PC-3 (cell line): Measurements from ENCODE around the gene CDH9. TPM values are rescaled to one million over a fixed set of nuclear protein-coding genes. Genes with fewer than 3 reads are reported as not detected.

Experiments
- ATAC-seq: fragments of 200-7000 bp; cut with Tn5 transposase; 2 replicates; pipeline ENCODE4 v1.9.1; 2020; ENCODE audit warnings: mild to moderate bottlenecking, moderate library complexity
- BruUV-seq: library from RNA; stranded (reverse); fragments of 400-500 nt; replicated peaks from 2 replicates; lab custom pipeline; 2021; lab: Mats Ljungman, UMichigan
- CTCF ChIA-PET: fragments of 300-600 bp; sonication (Branson Sonifier 250); formaldehyde crosslinking; loops from one replicate; lab custom pipeline; 2022; ENCODE audit warnings: antibody characterized with exemption; lab: Charles Lee
- POLR2A ChIA-PET: fragments of 300-600 bp; sonication (Branson Sonifier 250); formaldehyde crosslinking; loops from one replicate; lab custom pipeline; 2022; ENCODE audit warnings: antibody characterized with exemption; ENCODE audit not compliant: unreplicated experiment; lab: Charles Lee
- DNase-seq: peaks from one replicate; pipeline ENCODE4 v3.0.0-alpha.2; 2015
- H2AFZ ChIP-seq: fragments of 300-600 bp; sonication (generic); 2 replicates; pipeline ENCODE4 v1.6.0; 2016; ENCODE audit warnings: antibody characterized with exemption, low read length
- H3F3A ChIP-seq: fragments of 300-600 bp; sonication (generic); one replicate; pipeline ENCODE4 v1.6.0; 2017; ENCODE audit warnings: antibody characterized with exemption, low read length, control low read depth, mild to moderate bottlenecking; ENCODE audit not compliant: unreplicated experiment
- H3K27ac ChIP-seq: fragments of 300-600 bp; sonication (generic); 2 replicates; pipeline ENCODE4 v1.5.1; 2016; ENCODE audit warnings: mild to moderate bottlenecking, low read length
- H3K27me3 ChIP-seq: fragments of 300-600 bp; sonication (generic); 2 replicates; pipeline ENCODE4 v1.6.1; 2016; ENCODE audit warnings: low read length, mixed read lengths
- H3K36me3 ChIP-seq: fragments of 300-600 bp; sonication (generic); 2 replicates; pipeline ENCODE4 v1.6.1; 2016; ENCODE audit warnings: low read depth, mixed run types, low read length, mixed read lengths
- H3K4me1 ChIP-seq: fragments of 300-600 bp; sonication (generic); 2 replicates; pipeline ENCODE4 v1.5.1; 2016; ENCODE audit warnings: low read length; ENCODE audit not compliant: insufficient read depth
- H3K4me2 ChIP-seq: fragments of 300-600 bp; sonication (generic); 2 replicates; pipeline ENCODE4 v1.6.0; 2016; ENCODE audit warnings: low read length
- H3K4me3 ChIP-seq: fragments of 300-600 bp; sonication (generic); 2 replicates; pipeline ENCODE4 v1.5.1; 2016; ENCODE audit warnings: mild to moderate bottlenecking, low read length, mixed read lengths
- H3K79me2 ChIP-seq: fragments of 300-600 bp; sonication (generic); 2 replicates; pipeline ENCODE4 v1.6.1; 2017; ENCODE audit warnings: low read length, mixed read lengths
- H3K9ac ChIP-seq: fragments of 300-600 bp; sonication (generic); 2 replicates; pipeline ENCODE4 v1.6.0; 2016; ENCODE audit warnings: mild to moderate bottlenecking, low read length
- H3K9me2 ChIP-seq: fragments of 300-600 bp; sonication (generic); replicated peaks from 2 replicates; pipeline ENCODE4 v1.6.1; 2016; ENCODE audit warnings: mixed run types, low read length, mixed read lengths
- H3K9me3 ChIP-seq: fragments of 300-600 bp; sonication (generic); 2 replicates; pipeline ENCODE4 v1.6.1; 2016; ENCODE audit warnings: low read length, mixed read lengths
- H4K20me1 ChIP-seq: fragments of 300-600 bp; sonication (generic); 2 replicates; pipeline ENCODE4 v1.6.1; 2016; ENCODE audit warnings: low read length, mixed read lengths
- EZH2 ChIP-seq: fragments of 300-600 bp; sonication (generic); IDR thresholded peaks from one replicate; pipeline ENCODE4 v1.6.1; 2017; ENCODE audit warnings: antibody characterized with exemption, mild to moderate bottlenecking, low read length; ENCODE audit not compliant: unreplicated experiment
- EZH2phosphoT487 ChIP-seq: fragments of 300-600 bp; sonication (generic); IDR thresholded peaks from 2 replicates; pipeline ENCODE4 v1.6.1; 2018; ENCODE audit warnings: mild to moderate bottlenecking, antibody characterized with exemption, low read length, borderline replicate concordance
- intact Hi-C: fragments of 100-400 bp; cut with micrococcal nuclease; formaldehyde crosslinking; loops from 2 replicates; pipeline ENCODE4 v1.9.0; 2023
- total RNA-seq: library from RNA; depleted of rRNA; stranded (reverse); fragments of >200 nt; gene quantifications from 2 replicates; pipeline ENCODE4 v1.2.3, GENCODE V29; 2014
- TF ChIP-seq, protein P1 (sequence below): fragments of 300-600 bp; sonication (generic); conservative IDR thresholded peaks from 2 replicates; pipeline ENCODE4 v1.5.1; 2017; ENCODE audit warnings: antibody characterized with exemption, low read depth, mild to moderate bottlenecking, low read length

The CDH9 gene
- total RNA-seq, 1 experiment from 2014 or later = not detected

DNA sequence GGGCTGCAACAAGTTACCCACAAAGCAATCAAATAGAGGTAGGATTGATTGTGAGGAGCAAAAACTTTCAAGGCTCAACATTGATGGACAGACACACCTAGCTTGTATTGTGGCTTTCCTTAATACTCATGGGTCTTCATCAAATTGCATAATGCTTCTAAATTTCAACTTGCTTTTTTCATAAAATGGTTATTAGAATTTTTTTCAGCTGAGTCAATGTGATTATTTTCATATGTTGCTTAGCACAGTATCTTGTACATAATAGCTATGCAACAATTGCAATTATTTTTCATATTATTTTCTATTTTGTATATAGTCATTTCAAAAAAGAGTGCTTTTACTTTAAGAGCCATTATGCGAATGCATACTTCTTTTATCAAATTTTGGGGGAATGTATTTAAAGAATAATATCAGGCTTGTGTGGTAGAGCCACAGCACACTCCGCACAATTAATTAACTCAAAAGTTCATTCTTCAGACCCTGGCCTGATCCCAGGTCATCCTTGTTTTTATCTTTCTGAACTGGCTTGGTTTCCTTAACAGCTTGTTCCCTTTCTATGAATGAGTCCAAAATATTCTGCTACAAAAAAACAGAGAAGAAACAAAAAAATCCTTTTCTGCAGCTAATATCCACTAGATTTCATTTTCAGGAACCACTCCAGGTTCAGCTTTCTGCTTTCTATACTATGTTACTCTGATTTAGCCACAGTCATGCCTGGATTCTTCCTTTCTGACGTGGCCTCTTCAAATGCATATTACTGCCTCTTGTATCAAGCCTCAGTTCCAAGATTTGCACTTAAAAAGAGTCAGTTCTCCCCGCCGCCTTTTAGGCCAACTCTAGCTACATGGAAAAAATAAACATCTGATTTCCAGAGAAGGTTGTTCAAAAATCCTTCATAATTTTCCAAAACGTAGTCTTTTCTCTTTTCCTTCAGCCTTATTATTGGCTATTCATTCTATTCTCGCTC lies 45.3 kb upstream of the CDH9 start:
- TF ChIP-seq EZH2phosphoT487 = no peak
- TF ChIP-seq EZH2 = no peak
- H3K27ac ChIP-seq = no peak overlapping the region
- H3K27me3 ChIP-seq = no peaks in the 10 kb centered on the region
- no TSS peak for BruUV-seq
- CTCF ChIA-PET = no interaction called here
- ATAC-seq (no peak), DNase-seq (no peak)
- no peaks in the 10 kb centered on the region for H3K79me2 ChIP-seq
- H3F3A ChIP-seq = no peaks in the 10 kb centered on the region
- H4K20me1 ChIP-seq = no peaks in the 10 kb centered on the region
- H3K9me3 ChIP-seq = no peaks in the 10 kb centered on the region
- no peak overlapping the region for H3K4me3 ChIP-seq
- POLR2A ChIA-PET = no interaction called here
- H3K9me2 ChIP-seq = no peaks in the 10 kb centered on the region
- H3K9ac ChIP-seq = no peak overlapping the region
- H2AFZ ChIP-seq = no peak overlapping the region
- H3K4me2 ChIP-seq = no peak overlapping the region
- intact Hi-C loops = no loop called here
- H3K36me3 ChIP-seq = no peaks in the 10 kb centered on the region
- H3K4me1 ChIP-seq = no peaks in the 10 kb centered on the region

DNA sequence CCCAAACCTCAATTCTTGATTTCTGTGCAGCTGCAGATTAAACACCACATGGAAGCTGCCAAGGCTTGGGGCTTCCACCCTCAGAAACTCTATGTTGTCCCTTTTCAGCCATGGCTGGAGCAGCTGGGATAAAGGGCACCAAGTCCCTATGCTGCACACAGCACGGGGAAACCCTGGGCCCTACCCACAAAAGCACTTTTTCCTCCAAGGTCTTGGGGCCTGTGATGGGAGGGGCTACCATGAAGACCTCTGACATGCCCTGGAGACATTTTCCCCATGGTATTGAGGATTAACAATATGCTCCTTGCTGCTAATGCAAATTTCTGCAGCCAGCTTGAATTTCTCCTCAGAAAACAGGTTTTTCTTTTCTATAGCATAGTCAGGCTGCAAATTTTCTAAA lies 41.8 kb upstream of the CDH9 start:
- intact Hi-C loops = no loop called here
- DNase-seq = no peak
- Histone ChIP-seq H3K4me1 (no peaks in the 10 kb centered on the region), H3K27me3 (no peaks in the 10 kb centered on the region), H3K36me3 (no peaks in the 10 kb centered on the region), H3F3A (no peaks in the 10 kb centered on the region), H3K27ac (no peak overlapping the region), H3K9me3 (no peaks in the 10 kb centered on the region), H3K9ac (no peak overlapping the region), H3K79me2 (no peaks in the 10 kb centered on the region), H3K4me2 (no peak overlapping the region), H3K4me3 (no peak overlapping the region), H4K20me1 (no peaks in the 10 kb centered on the region), H2AFZ (no peak overlapping the region), H3K9me2 (no peaks in the 10 kb centered on the region)
- POLR2A ChIA-PET = no interaction called here
- no peak for TF ChIP-seq EZH2phosphoT487
- TF ChIP-seq, protein P1, sequence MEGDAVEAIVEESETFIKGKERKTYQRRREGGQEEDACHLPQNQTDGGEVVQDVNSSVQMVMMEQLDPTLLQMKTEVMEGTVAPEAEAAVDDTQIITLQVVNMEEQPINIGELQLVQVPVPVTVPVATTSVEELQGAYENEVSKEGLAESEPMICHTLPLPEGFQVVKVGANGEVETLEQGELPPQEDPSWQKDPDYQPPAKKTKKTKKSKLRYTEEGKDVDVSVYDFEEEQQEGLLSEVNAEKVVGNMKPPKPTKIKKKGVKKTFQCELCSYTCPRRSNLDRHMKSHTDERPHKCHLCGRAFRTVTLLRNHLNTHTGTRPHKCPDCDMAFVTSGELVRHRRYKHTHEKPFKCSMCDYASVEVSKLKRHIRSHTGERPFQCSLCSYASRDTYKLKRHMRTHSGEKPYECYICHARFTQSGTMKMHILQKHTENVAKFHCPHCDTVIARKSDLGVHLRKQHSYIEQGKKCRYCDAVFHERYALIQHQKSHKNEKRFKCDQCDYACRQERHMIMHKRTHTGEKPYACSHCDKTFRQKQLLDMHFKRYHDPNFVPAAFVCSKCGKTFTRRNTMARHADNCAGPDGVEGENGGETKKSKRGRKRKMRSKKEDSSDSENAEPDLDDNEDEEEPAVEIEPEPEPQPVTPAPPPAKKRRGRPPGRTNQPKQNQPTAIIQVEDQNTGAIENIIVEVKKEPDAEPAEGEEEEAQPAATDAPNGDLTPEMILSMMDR = no peak
- ATAC-seq = no peak
- CTCF ChIA-PET = no interaction called here
- no TSS peak for BruUV-seq

DNA sequence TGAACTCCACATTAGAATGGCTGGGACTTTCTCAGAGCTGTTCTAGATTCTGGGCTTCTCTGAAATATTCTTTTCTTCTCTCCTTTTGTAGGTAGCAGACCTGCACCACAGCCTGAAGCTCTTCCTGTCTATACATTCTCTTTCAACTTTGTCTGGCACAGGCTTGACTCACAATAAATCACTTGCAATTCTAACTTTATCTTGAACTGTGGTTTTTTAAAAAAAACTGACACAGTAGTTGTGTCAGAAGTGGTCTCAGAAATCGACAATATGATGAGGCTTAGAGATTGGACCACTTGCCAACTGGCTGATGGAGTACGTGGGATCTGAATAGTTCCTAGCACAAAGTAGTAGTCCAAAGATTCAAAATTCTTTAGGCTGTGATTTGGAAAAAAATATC lies 24.1 kb upstream of the CDH9 start:
- no peaks in the 10 kb centered on the region for H3K27me3 ChIP-seq
- H3K79me2 ChIP-seq = no peaks in the 10 kb centered on the region
- H3K9ac ChIP-seq = no peak overlapping the region
- no peaks in the 10 kb centered on the region for H3F3A ChIP-seq
- H3K27ac ChIP-seq = no peak overlapping the region
- H3K9me3 ChIP-seq = no peaks in the 10 kb centered on the region
- H2AFZ ChIP-seq = no peak overlapping the region
- no peaks in the 10 kb centered on the region for H4K20me1 ChIP-seq
- intact Hi-C loops = no loop called here
- ATAC-seq (no peak), DNase-seq (no peak)
- POLR2A ChIA-PET = no interaction called here
- H3K4me1 ChIP-seq = no peaks in the 10 kb centered on the region
- H3K4me2 ChIP-seq = no peak overlapping the region
- H3K9me2 ChIP-seq = no peaks in the 10 kb centered on the region
- TF ChIP-seq EZH2phosphoT487 (no peak), EZH2 (no peak)
- TF ChIP-seq, protein P1 = no peak
- CTCF ChIA-PET = no interaction called here
- BruUV-seq = no TSS peak
- no peaks in the 10 kb centered on the region for H3K36me3 ChIP-seq
- no peak overlapping the region for H3K4me3 ChIP-seq
